ENCODE data around the gene RAB44.
"Not testable (repeated sequence)": the region's sequence is repeated elsewhere in the genome, so short reads cannot be mapped to it uniquely, and the experiment has no call there.

Gene RAB44

DNA sequence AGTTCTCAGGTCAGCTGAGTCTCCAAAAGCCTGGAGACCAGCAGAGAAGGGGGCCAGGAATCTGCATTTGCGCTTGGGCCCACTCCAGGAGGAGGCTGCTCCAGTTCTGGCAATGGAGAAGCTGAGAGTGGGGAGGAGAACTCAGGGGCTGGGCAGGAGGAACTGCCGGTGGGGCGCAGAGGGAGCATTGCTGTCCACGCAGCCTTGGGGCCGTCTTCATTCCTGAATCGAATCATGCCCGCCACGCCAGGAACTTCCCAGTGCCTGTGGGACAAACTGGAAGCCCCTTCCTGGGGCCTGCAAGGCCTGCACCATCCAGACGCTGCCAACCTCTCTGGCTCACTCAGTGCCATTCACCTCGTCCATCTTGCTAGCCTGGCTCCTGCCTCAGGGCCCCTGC, 16.9 kb downstream of the RAB44 start:
- no peak for DNase-seq

DNA sequence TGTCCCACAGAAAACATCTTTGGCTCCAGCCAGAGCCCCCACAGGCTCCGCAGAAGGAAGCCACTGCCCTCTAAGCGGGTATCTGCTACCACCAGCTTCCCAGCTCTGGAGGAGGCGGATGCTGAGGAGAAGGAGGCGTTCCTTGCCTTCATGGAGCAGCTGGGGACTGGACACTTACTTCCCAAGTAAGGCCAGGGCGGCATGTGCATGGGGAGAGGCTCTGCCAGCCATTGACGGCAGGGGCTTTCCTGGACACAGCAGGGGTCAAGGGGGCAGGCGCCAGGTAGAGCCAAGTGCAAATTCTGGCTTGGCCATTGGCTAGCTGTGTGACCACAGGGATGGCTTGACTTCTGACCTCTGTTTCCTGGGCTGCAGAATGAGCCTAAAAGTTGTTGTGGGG, 17.8 kb downstream of the RAB44 start:
- no peak for DNase-seq

DNA sequence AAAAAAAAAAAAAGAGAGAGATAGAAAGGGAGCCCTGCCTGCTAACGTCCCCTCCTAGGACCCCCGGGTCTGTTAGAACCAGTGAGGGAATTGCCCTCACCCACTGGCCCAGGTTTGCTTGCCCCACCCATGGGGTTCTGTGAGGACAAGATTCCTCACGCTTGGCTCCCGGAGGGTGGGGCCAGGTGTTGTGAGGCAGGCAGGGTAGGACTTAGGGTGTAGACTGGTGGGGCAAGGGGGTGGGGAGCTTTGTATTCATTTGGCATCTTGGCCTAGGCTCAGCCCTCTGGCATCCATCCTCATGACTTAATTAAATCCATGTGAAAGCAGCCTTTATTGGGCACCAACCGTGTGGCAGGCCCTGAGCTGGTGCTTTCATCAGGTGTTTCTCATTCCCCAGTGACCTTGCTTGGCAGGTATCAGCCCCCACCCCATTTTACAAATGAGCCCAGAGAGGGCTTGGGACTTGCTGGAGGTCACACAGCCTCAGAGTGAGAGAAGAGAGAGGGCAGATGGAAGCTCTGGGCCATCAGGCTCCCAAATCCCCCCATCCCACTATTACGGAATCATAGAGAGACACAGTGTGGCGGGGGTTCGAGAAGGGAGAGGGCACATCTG, 19.0 kb downstream of the RAB44 start:
- DNase-seq, result no peak

DNA sequence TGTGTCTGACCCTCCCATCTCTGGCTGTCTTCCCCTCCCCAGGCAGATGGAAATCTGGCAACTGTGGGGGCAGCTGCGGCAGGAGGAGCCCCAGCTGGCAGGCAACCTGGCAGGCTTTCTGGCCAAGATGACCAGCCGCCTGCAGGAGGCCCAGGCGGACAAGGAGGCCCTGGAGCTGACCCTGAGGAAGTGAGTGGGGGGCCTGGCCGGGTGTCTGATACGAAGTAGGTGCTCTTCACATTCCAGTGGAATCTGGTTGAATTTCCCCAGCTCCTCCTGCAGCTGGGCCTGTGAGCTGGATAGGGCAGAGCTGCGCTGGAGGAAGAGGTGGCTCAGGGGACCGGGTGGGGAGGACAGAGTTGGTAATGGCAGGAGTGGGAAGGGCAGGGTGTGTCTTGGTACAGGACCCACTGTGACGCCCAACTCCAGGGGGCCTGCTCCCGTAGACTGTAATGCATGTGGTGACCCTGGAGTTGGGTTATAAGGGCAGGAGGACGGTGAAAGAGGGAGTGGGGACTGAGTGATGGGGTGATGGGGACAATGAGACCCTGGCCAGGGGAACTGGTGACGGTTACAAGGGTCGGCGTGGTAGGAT, 19.7 kb downstream of the RAB44 start:
- no peak for DNase-seq

DNA sequence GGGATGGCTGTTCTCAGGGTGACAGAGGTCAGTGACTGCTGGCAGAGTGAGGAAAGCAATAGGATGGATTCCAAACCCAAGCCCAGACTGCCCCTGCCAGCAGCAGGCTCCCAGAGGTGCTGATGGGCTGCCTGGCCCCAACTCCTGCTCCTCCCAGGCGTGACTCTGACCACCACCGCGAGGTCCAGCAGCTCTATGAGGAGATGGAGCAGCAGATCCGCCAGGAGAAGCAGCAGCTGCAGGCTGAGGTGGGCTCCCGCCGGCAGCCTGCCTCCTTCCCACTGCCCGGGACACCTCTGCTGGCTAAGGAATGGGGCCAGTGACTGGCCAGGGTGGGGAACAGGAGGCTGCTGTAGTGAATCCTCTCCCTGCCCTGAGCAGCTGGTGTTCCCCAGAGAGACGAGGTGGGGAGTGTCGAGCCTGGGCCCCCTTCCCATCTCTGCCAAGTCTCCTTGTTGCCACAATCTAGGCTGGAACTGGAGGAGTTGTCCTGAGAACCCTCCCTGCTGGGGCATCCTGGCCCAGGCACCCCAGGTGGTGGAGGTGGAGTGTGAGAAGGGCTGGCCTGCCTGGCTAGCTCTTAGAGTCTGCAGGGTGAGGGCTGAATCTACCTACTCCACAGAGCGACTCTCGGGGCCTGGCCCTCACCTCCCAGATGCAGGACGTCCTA, 20.4 kb downstream of the RAB44 start:
- DNase-seq, result peak; percentile 27

DNA sequence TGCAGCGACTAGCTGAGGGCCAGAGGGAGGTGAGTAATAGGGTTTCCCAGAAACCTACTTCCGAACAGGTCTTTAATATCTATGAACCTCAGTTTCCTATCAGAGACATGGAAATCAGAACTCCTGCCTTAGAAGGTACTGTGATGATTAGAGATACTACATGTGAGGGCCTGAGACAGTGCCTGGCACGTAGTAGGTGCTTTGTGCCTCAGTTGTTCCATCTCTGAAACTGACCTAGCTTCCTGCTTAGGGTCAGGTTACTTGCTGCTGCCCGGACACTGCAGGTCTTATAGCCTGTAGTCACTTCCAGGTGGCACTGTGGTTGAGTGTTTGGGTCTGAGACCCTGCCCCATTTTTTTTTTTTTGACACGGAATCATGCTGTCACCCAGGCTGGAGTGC, 20.9 kb downstream of the RAB44 start:
- DNase-seq, result no peak

DNA sequence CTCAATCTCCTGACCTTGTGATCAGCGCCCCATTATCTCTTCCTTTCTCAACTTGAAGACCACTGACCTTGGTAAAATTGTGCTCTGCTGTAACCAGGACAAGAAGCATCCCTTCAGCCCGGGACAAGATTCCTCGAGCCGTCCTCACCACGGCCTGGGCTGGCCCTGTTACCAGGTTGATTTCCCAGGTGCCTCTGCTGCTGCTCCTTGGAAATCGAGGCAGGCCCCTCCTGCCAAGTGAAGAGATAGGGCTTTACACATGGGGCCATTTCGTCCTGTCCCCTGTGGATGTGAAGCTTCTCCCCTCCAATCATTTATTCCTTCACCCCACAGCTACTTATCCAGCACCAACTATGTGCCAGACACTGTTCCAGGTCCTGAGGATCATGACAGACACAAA, 21.5 kb downstream of the RAB44 start:
- DNase-seq, result no peak

DNA sequence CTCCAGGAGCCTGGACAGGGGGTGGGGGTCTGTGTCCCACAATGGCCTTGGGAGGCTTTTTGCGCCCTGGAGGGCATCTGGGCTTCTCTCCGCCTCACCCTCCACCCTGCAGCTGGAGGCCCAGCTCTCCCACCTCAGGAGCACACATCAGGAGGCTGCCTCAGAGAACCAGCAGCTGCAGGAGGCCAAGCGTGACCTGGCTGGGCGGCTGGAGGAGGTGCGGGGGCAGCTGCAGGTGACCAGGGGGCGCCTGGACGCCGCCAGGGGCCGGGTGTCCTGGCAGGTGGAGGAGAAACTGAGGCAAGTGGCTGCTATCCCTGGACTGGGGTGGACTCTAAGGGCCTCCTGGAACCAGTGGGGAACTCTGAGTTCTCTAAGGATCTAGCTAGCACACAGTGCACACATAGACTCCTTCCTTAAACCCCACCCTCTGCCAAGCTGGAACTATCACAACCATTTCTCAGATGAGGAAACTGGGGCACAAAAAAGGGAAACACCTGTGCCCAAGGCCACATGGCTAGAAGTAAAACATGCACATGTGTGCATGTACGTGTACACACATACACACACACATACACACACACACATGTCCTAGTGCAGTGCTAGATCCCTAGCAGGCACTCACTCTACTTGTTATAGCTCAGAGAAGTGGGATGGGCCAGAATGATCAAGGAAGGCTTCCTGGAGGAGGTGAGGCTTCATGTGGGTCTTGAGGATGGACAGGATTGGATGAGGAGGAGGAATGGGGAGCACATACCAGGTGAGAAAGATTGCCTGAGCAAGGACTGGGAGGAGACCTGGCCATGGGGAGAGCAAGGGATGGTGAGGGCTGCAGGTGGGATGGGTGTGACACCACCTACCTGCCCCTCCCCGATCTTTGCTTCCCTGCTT, 22.9 kb downstream of the RAB44 start:
- peak; percentile 33 for DNase-seq

DNA sequence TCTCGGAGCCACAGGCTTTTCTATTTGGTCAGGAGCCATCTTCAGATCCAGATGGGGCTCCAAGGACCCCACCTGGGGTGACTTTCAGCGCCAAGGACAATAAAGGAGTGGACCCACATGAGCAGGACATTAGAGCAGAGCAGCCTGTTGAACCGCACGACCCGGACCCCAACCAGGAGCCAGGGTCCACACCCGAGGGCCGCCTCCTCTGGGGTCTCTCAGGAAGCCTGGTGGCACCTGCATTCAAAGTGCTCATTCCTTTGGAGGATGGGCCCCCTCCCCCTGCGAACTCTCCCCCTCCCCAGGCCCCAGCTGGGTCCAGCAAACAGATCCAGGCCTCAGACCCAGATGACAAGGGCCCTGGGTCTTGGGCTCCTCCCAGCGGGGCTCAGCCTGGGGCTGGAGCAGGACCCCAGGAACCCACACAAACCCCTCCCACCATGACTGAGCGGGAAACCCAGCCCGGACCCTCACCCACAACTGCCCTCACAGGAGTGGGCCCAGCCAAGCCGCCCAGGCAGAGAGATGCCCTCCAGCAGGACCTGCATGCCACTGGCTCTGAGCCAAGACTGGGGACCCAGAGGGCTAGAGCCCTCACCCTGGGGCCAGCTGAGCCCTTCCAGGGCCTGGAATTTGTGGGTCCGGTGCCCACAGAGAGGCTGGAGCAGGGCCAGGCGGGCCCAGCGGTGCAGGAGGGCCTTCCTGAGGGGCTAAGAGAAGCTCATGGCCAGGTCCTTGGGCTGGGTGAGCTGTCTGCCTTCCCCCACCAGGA, 23.9 kb downstream of the RAB44 start:
- DNase-seq, result peak; percentile 50

DNA sequence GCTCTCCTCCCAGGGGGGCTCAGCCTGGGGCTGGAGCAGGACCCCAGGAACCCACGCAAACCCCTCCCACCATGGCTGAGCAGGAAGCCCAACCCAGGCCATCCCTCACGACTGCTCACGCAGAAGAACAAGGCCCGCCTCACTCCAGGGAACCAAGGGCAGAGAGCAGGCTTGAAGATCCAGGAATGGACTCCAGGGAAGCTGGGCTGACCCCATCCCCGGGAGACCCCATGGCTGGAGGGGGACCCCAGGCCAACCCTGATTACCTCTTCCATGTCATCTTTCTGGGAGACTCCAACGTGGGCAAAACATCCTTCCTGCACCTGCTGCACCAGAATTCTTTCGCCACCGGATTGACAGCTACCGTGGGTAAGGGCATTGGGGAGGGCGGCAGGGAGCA, 24.7 kb downstream of the RAB44 start:
- no peak for DNase-seq

DNA sequence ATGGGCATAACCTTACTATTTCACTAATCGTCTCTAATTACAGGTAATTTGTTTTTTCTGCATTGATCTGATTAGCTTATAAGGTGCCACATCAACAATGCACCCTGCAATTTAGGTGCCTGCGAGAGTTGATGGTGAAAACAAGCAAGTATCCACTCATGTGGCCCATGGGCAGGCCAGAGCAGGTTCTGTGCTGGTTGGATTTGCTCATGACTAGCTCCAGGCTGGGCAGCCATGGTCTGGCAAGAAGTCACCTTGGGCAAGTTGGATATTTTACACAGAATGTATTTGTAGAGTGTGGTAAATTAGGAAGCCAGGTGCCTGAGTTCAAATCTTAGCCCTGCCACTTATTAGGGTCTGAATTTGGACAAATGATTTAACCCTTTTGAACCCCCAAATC, 25.3 kb downstream of the RAB44 start:
- peak; percentile 89 for DNase-seq

DNA sequence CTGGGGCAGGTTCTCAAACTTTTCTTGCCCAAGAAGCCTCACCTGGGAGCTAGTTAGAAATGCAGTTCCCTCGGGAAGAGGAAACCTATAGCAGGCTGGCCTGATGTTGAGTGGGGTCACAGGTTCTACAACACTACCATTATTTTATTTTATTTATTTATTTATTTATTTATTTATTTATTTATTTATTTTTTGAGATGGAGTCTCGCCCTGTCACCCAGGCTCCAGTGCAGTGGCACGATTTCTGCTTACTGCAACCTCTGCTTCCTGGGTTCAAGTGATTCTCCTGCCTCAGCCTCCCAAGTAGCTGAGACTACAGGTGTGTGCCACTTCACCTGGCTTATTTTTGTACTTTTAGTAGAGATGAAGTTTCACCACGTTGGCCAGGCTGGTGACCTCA, 26.4 kb downstream of the RAB44 start:
- DNase-seq, result not testable (repeated sequence)

DNA sequence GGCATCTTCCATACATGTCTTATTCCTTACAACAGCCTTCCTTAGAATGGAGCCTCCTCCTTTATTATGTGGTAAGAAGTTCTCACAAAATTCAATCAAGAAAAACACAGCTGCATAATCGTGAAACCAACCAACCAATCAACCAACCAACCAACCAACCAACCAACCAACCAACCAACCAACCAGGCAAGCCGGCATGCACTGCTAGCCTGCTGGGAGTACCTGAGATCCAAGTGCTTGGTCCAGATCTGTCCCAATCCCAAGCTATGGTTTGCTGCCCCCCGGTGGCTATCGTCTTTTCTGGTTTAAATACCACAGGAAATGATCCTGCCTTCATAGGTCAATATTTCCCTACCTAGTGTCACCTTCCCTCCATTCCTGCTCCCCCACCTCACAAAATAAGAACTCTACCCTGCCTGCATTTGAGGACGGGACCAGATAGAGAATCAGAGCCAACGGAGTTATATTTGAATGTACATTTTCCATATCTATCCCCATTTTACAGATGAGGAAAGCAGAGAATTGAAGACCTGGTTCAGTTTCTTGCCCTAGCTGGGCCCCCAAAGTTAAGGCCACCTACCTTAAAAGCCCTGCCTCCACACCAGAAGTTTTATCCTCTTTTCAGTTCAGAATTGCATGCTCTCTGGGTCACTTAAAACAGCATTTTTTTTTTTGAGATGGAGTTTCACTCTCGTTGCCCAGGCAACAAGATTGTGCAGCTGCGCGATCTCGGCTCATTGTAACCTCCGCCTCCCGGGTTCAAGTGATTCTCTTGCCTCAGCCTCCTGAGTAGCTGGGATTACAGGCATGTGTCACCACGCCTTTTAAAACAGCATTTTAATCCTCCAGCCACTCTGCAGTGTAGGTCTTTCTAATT, 27.1 kb downstream of the RAB44 start:
- peak; percentile 88 for DNase-seq

DNA sequence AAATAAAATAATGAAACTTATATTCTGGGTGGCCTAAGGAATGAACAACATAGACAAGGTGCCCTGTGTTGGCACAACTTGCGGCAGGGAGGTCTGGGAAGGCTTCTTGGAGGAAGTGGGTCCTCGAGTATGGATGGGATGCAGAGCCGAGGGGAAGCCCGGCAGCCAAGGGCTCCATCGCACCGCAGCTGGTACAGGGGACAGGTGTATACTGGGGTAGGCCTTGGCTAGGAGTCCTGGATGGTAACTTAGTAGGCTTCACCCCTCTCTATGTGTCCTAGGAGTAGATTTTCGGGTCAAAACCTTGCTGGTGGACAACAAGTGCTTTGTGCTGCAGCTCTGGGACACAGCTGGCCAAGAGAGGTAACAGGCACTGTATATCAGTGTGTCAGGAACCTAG, 28.0 kb downstream of the RAB44 start:
- no peak for DNase-seq

DNA sequence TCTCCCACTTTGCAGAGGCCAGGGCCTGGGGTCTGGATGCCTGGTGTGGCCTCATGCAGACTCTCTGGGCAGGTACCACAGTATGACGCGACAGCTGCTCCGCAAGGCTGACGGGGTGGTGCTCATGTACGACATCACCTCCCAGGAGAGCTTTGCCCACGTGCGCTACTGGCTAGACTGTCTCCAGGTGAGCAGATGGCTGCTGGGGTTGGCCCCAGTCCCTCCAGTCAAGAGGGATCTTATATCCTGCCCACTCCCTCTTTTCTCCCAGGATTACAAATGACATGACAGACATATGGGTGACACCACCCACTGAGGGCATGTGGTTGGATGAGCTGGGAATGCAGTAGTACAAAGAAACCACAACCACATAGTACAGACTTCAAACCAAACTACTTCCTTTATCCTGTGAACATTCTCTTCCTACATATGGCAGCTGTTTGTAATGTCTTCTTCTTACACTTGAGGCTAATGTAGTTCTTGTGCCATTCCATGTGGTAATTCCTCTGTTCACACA, 29.9 kb downstream of the RAB44 start:
- DNase-seq, result peak; percentile 99

DNA sequence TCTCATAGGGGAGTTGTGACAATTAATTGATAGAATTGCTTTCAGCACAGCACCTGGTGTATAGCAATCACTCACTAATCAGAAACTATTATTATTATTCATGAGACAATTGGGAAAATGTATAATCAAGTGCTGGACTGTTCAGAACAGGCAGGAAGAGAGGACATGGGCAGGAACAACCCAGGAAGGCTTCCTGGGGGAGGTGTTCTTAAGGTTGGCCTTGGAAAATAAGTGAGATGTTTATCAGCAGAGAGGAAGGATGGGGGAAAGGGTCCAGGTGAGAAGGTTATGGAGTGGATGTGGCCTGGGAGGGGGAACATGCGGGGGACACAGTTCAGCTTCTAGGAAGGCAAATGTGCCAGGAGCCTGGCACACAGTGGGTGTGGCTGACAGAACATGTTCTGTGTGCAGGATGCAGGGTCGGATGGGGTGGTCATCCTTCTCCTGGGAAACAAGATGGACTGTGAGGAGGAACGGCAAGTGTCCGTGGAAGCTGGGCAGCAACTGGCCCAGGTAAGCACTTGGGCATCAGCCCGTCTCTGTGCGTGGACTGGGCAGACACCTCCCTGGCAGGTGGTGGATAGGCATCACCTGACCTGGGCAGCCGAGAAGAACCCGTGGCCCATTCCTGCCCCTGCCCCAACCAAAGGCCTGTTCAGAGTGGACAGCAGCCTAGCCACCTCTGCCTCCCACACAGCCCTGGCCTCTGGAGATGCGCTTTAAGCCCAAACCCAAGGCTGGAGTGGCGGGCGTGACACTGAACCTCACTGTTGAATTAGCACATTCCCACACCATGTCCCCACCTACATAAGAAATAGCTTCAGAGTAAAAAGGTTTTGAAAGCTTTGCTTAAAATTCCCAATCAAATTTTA, 30.9 kb downstream of the RAB44 start:
- DNase-seq, result no peak

DNA sequence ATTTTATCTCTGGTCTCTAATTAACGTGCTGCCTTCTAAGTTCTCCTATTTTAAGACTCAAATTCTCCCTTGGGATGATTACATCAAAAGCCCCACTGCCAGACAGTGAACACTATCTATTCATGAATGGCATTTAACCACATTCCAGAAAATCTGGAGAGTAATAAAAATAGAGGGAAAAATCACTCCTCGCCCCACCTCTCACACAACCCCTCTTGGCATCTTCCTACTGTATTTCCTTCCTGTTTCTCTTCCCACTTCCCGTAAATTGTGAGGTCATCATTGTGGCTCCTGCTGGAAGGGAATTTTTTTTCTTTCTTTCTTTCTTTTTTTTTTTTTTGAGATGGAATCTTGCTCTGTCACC, 31.5 kb downstream of the RAB44 start:
- DNase-seq, result no peak

DNA sequence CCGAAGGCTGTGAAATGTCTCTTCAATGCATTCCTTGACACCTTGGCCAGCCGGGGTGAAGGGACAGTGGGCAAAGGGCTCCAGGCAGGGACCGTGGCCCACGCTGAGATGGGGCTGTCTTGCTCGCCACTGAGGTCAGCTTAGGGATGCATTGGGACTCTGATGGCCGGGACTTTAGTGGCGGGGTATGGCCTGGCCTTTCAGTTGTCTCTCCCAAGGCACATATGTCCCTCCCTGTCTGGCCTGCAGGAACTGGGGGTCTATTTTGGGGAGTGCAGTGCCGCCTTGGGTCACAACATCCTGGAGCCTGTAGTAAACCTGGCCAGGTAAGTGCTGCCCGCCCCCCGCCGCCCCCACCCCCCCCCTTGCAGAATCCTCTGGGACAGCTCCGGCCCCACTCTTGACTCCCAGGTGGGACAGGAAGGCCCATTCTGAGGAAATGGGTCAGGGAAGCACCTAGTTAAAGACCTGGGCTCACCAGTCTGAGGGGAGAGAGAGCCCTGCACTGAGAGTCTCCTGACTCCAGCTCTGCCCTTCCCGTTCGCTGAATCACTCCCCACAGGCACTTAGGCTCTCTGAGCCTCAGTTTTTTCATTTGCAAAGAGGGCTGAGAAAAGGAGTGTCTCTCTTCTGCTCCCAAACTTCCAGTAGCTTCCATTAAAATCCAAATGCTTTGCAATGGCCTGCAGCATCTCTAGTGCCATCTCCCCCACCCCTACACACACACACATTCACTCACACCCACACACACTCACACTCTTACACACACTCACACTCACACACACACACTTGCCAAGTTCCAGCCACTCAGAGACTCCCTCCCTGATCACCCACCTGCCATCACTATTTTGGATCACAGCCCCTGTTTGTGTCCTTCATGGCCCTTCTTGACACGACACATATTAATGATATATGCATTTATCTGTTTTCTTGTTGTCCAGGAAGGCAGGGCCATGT, 33.1 kb downstream of the RAB44 start:
- DNase-seq, result no peak

DNA sequence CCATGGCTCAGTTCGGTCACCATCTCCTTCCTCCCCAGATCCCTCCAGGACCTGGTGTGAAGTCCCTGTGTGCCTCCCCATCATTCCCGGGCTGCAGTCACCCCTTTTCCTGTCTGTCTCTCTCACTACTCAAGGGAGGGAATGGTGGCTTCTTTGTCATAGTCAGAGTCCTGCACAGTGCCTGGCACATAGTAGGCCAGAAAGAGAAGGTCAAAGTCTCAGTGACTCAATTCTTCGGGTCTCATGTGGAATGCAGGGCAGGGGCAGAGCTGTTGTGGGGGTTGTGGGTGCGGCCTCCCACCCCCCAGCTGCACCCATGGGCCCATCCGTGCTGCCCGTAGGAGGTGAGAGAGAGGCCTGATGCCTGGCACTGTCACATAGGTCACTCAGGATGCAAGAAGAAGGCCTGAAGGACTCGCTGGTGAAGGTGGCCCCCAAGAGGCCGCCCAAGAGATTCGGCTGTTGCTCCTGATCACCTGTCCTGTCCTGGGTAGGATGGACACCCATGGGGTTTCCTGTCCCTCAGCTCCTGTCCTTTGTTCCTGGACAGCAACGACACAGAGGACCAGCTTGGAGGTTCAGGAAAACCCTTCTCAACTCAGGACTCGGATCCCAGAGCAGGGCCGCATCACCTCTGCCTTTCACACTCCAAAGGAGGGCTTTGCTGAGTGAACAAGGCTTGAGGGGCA, 34.1 kb downstream of the RAB44 start:
- DNase-seq, result peak; percentile 23
